ENCODE measurements around the gene AATF. TPM values are rescaled to one million over a fixed set of nuclear protein-coding genes. Genes with fewer than 3 reads are reported as not detected.
A peak's percentile ranks its signal among the peaks of the same experiment; 100 is the strongest.

The AATF gene
- total and polyA plus RNA-seq, 2 donors from 2014 or later: 36.8 to 50.4 TPM

- H3K4me3 ChIP-seq (ENCODE audit: low read length in 3 of 3): no peak overlapping the region
- H3K9me3 ChIP-seq (ENCODE audit: control insufficient read depth in 2 of 3, insufficient read depth in 1 of 3, low read length in 3 of 3): no peaks in the 10 kb centered on the region
- DNase-seq (peak in 2 of 5 donors; percentile 25 to 64), FAIRE-seq (no peak)
- no peak overlapping the region for H3K9ac ChIP-seq (ENCODE audit: low read length in 3 of 3)
- TF ChIP-seq CTCF (IDR thresholded peaks at IDR 0.05; ENCODE audit: borderline replicate concordance, extremely low read depth, insufficient read depth): no peak
- no peaks in the 10 kb centered on the region for H3K36me3 ChIP-seq (ENCODE audit: control insufficient read depth in 2 of 3, insufficient read depth in 3 of 3, low read length in 3 of 3)
- intact Hi-C loops (cut with DNase I): no loop called here
- H3K4me1 ChIP-seq (ENCODE audit: control insufficient read depth in 2 of 3, insufficient read depth in 2 of 3, low read depth in 1 of 3, low read length in 3 of 3): peaks cover 0 to 6% (median 0%) of the 10 kb centered on the region in 3 donors
- H3K27me3 ChIP-seq (ENCODE audit: control insufficient read depth, insufficient read depth, low read length): no peaks in the 10 kb centered on the region
- no peak overlapping the region for H3K27ac ChIP-seq (ENCODE audit: low read depth in 2 of 2, low read length in 2 of 2)
These were observed 90.5 kb downstream of the AATF start for GRCh38 chr17:37039269-37039668.

GRCh38 chr17:37041932-37042331, 93.2 kb downstream of the AATF start:
- H3K4me1 ChIP-seq (ENCODE audit: control insufficient read depth in 2 of 3, insufficient read depth in 2 of 3, low read depth in 1 of 3, low read length in 3 of 3): peaks cover 0 to 8% (median 0%) of the 10 kb centered on the region in 3 donors
- H3K4me3 ChIP-seq (ENCODE audit: low read length in 3 of 3): no peak overlapping the region
- H3K27me3 ChIP-seq (ENCODE audit: control insufficient read depth, insufficient read depth, low read length): no peaks in the 10 kb centered on the region
- H3K27ac ChIP-seq (ENCODE audit: low read depth in 2 of 2, low read length in 2 of 2): no peak overlapping the region
- intact Hi-C loops (cut with DNase I): no loop called here
- TF ChIP-seq CTCF (IDR thresholded peaks at IDR 0.05; ENCODE audit: borderline replicate concordance, extremely low read depth, insufficient read depth): no peak
- H3K9me3 ChIP-seq (ENCODE audit: control insufficient read depth in 2 of 3, insufficient read depth in 1 of 3, low read length in 3 of 3): no peaks in the 10 kb centered on the region
- H3K9ac ChIP-seq (ENCODE audit: low read length in 3 of 3): no peak overlapping the region
- DNase-seq: no peak
- FAIRE-seq: no peak
- H3K36me3 ChIP-seq (ENCODE audit: control insufficient read depth in 2 of 3, insufficient read depth in 3 of 3, low read length in 3 of 3): no peaks in the 10 kb centered on the region

- no peaks in the 10 kb centered on the region for H3K36me3 ChIP-seq (ENCODE audit: control insufficient read depth in 2 of 3, insufficient read depth in 3 of 3, low read length in 3 of 3)
- FAIRE-seq: no peak
- no peak overlapping the region for H3K4me3 ChIP-seq (ENCODE audit: low read length in 3 of 3)
- H3K27me3 ChIP-seq (ENCODE audit: control insufficient read depth, insufficient read depth, low read length): no peaks in the 10 kb centered on the region
- no peak for DNase-seq
- TF ChIP-seq CTCF (IDR thresholded peaks at IDR 0.05; ENCODE audit: borderline replicate concordance, extremely low read depth, insufficient read depth): no peak
- no peak overlapping the region for H3K27ac ChIP-seq (ENCODE audit: low read depth in 2 of 2, low read length in 2 of 2)
- peaks cover 0 to 8% (median 0%) of the 10 kb centered on the region in 3 donors for H3K4me1 ChIP-seq (ENCODE audit: control insufficient read depth in 2 of 3, insufficient read depth in 2 of 3, low read depth in 1 of 3, low read length in 3 of 3)
- H3K9me3 ChIP-seq (ENCODE audit: control insufficient read depth in 2 of 3, insufficient read depth in 1 of 3, low read length in 3 of 3): no peaks in the 10 kb centered on the region
- no peak overlapping the region for H3K9ac ChIP-seq (ENCODE audit: low read length in 3 of 3)
- intact Hi-C loops (cut with DNase I): no loop called here
These were observed 94.4 kb downstream of the AATF start for GRCh38 chr17:37043201-37043600.

GRCh38 chr17:37045351-37045922, 96.7 kb downstream of the AATF start:
- FAIRE-seq (no peak), DNase-seq (no peak)
- H3K9me3 ChIP-seq (ENCODE audit: control insufficient read depth in 2 of 3, insufficient read depth in 1 of 3, low read length in 3 of 3): no peaks in the 10 kb centered on the region
- H3K27me3 ChIP-seq (ENCODE audit: control insufficient read depth, insufficient read depth, low read length): no peaks in the 10 kb centered on the region
- H3K27ac ChIP-seq (ENCODE audit: low read depth in 2 of 2, low read length in 2 of 2): no peak overlapping the region
- H3K9ac ChIP-seq (ENCODE audit: low read length in 3 of 3): no peak overlapping the region
- H3K4me3 ChIP-seq (ENCODE audit: low read length in 3 of 3): no peak overlapping the region
- peaks cover 0 to 3% (median 0%) of the 10 kb centered on the region in 3 donors for H3K36me3 ChIP-seq (ENCODE audit: control insufficient read depth in 2 of 3, insufficient read depth in 3 of 3, low read length in 3 of 3)
- TF ChIP-seq CTCF (IDR thresholded peaks at IDR 0.05; ENCODE audit: borderline replicate concordance, extremely low read depth, insufficient read depth): no peak
- intact Hi-C loops (cut with DNase I): no loop called here
- H3K4me1 ChIP-seq (ENCODE audit: control insufficient read depth in 2 of 3, insufficient read depth in 2 of 3, low read depth in 1 of 3, low read length in 3 of 3): peaks cover 0 to 8% (median 0%) of the 10 kb centered on the region in 3 donors

Measured in kidney (tissue), 14 donors.